SK-MEL-5 (cell line): ENCODE results near the gene PAK4. TPM values are rescaled to one million over a fixed set of nuclear protein-coding genes. Genes with fewer than 3 reads are reported as not detected.

ENCODE experiments used
- DNase-seq: peaks from one replicate; pipeline ENCODE4 v3.0.0-alpha.2; 2016; ENCODE audit warnings: low read depth, low spot score
- in situ Hi-C: cut with HindIII; loops from 2 replicates; pipeline ENCODE4 v1.10.0; 2016; ENCODE audit warnings: low sequenced_read_pairs, high pct_unique_total_duplicates, low pct_unique_long_range_greater_than_20kb
- total RNA-seq: library from RNA; depleted of rRNA; stranded (reverse); fragments of >200 nt; shearing (Covaris generic); gene quantifications from 2 replicates; pipeline ENCODE4 v1.2.3, GENCODE V29; 2014

PAK4 gene
- total RNA-seq, 1 experiment from 2014 or later = 3.7 TPM

DNA sequence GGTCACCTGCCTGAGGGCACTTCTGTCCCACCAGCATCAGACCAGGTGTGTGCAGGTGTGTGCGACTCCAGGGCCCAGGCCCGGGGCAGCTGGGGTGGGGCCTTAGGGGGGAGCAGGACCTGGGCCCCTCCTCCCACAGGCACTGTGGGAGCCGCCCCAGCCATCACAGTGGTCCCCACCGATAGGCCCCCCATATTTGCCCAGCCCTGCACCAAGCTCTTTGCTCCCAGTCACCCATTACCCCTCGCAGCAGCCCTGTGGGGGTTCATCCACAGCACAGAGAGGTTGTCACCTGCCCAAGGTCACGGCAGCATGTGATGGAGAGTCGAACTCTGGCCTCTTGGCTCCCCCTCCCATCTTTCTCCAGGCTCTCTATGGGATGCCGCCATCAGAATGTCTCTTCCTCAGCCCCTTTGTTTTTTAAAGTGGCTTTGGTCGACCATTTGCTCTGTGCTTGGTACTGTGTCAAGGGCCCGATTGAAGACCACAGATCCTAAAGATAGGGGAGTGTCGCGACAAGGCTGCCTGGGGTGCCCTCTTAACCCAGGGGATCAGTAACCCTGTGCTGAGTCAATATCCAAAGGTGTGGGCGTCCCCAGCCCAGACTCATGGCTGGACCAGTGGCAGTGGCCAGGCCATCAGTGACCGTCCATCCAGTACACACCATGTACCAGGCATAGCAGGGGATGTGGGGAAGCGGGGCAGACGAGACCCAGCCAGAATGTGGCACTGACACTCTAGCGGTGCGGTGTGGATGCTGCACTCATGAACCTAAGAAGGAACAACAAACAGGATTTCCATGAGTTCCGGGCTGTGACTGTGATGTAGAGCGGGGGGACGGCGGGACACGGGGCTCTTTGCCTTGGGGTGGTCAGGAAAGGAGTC, 42.9 kb downstream of the PAK4 start:
- DNase-seq = no peak
- in situ Hi-C loops = no loop called here

- in situ Hi-C loops = no loop called here
- no peak for DNase-seq
Measured at GRCh38 chr19:39169143-39169810, 43.7 kb downstream of the PAK4 start.

- no peak for DNase-seq
- in situ Hi-C loops = no loop called here
Measured at GRCh38 chr19:39170386-39171231, 45.0 kb downstream of the PAK4 start.

GRCh38 chr19:39171479-39172465, 46.2 kb downstream of the PAK4 start:
- no peak for DNase-seq
- in situ Hi-C loops = no loop called here

- in situ Hi-C loops = no loop called here
Measured at GRCh38 chr19:39172700-39173501, 47.3 kb downstream of the PAK4 start.

GRCh38 chr19:39173502-39173991, 48.0 kb downstream of the PAK4 start:
- in situ Hi-C loops = no loop called here
- DNase-seq = no peak

More at GRCh38 chr19:39172700-39173501, 47.3 kb downstream of the PAK4 start:
- DNase-seq = no peak

DNA sequence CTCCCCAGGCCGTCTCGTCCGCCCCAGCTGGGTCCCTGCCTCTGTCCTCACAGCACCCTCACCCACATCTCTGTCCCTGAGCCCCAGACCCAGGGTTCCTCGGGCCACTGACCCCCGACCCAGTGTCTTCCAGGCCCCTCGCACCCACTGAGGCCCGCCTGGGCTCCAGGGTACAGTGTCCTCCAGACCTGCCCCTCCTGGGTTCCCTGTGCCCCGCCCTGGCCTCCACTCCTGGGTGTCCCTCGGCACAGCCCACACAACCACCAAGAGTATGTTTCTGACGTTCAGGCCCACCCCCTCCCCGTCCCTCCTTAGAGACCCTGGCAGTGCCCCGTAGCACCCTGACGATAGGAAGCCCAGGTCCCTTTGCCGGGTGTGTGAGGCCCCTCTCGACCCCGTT, 48.6 kb downstream of the PAK4 start:
- DNase-seq = no peak
- in situ Hi-C loops = no loop called here

- in situ Hi-C loops = no loop called here
Measured at GRCh38 chr19:39174558-39175544, 49.3 kb downstream of the PAK4 start.

DNA sequence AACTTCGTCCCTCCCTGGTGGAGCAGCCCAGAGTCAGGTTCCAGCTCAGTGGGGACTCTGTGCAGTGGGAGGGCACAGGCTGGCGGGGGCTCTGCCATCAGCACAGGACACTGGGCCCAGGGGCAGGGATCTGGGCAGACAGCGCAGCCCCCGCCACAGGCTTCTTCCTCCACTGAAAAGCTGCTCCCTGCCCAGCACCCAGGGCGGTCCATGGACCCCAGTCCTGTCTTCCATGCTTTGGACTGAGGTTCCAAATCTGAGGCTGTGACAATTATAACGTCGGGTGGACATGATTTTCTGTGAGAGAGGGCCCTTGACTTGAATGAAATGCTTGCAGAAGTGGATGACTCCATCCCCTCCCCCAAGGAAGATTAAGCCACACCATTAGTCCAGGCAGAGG, 50.0 kb downstream of the PAK4 start:
- in situ Hi-C loops = no loop called here

More at GRCh38 chr19:39174558-39175544, 49.3 kb downstream of the PAK4 start:
- DNase-seq = no peak

GRCh38 chr19:39177110-39177699, 51.6 kb downstream of the PAK4 start:
- in situ Hi-C loops = no loop called here
- DNase-seq = no peak

More for the DNA sequence above, 50.0 kb downstream of the PAK4 start:
- no peak for DNase-seq

DNA sequence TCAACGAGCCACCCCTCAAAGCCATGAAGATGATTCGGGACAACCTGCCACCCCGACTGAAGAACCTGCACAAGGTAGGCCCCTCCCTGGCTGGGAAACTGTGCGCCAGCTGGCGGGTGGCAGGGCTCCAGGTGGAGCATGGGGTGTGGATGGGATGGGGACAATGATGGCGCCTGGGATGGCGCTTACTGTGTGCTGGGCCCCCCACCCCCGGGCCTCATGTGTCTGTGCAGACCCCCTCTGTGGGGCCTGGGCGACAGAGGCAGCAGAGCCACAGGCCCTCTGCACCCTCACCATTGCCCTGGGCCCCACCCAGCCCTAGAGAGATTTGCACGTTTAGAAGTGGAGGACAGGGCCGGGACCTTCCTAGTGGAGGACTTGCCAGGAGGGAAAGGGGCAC, 52.1 kb downstream of the PAK4 start:
- no peak for DNase-seq
- in situ Hi-C loops = no loop called here

- in situ Hi-C loops = no loop called here
- no peak for DNase-seq
Measured at GRCh38 chr19:39178296-39179006, 52.9 kb downstream of the PAK4 start.

DNA sequence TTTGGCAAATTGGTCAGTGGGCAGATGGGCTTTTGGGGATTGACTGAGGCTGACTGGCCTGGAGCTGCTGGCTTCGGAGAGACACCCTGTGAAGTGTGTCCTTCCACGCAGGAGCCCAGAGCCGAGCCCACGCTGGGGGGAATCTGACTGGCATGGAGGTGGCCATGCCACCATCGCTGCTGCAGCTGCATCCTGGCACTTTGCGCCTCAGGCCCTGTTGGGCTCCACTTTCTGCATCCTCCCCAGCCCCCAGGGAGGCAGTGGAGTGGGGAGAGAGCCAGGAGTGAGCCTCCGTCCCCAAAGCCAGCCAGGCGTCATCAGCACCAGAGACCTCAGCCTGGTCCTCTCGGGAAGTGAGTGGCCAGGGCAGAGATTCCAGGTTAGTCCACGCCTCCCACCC, 54.2 kb downstream of the PAK4 start:
- in situ Hi-C loops = no loop called here
- DNase-seq = no peak

- DNase-seq = no peak
- in situ Hi-C loops = no loop called here
Measured at GRCh38 chr19:39180749-39181148, 55.2 kb downstream of the PAK4 start.
